Spleen (tissue), 11 donors: ENCODE measurements around the gene FBLN5. TPM values are rescaled to one million over a fixed set of nuclear protein-coding genes. Genes with fewer than 3 reads are reported as not detected.

Experiments
- DNase-seq: peaks from one replicate; pipeline ENCODE4 v3.0.0-alpha.2; 2020
- H3K27ac ChIP-seq, 8 donors: fragments of 200-600 bp; sonication (generic) in 7 of 8; 1 replicate in 4 of 8; 2 replicates in 4 of 8; pipeline versions ENCODE4 v1.5.0 to v1.8.0; 2016 to 2021; ENCODE audit warnings: inconsistent platforms in 4 of 8, mild to moderate bottlenecking in 4 of 8, moderate library complexity in 1 of 8
- H3K27me3 ChIP-seq, 7 donors: fragments of 200-600 bp; sonication (generic) in 6 of 7; replicated peaks in 1 of 7; 1 replicate in 4 of 7; 2 replicates in 3 of 7; pipeline versions ENCODE4 v1.5.0 to v1.8.0; 2016 to 2021; ENCODE audit warnings: inconsistent platforms in 3 of 7, mild to moderate bottlenecking in 1 of 7
- H3K36me3 ChIP-seq, 6 donors: fragments of 200-600 bp; sonication (generic) in 5 of 6; 1 replicate in 4 of 6; 2 replicates in 2 of 6; pipeline versions ENCODE4 v1.5.0 to v1.8.0; 2016 to 2021; ENCODE audit warnings: inconsistent platforms in 2 of 6
- H3K4me1 ChIP-seq, 6 donors: fragments of 200-600 bp; sonication (generic) in 5 of 6; 1 replicate in 3 of 6; 2 replicates in 3 of 6; pipeline versions ENCODE4 v1.5.0 to v1.8.0; 2016 to 2021; ENCODE audit warnings: inconsistent platforms in 3 of 6
- H3K4me3 ChIP-seq, 8 donors: fragments of 200-600 bp; sonication (generic) in 7 of 8; 1 replicate in 4 of 8; 2 replicates in 4 of 8; pipeline versions ENCODE4 v1.5.0 to v1.8.0; 2016 to 2021; ENCODE audit warnings: inconsistent platforms in 4 of 8, mild to moderate bottlenecking in 4 of 8, moderate library complexity in 2 of 8
- H3K9me3 ChIP-seq, 8 donors: fragments of 200-600 bp; sonication (generic) in 7 of 8; 1 replicate in 4 of 8; 2 replicates in 4 of 8; pipeline versions ENCODE4 v1.5.0 to v1.8.0; 2016 to 2021; ENCODE audit warnings: inconsistent platforms in 4 of 8
- POLR2A ChIP-seq, 3 donors: fragments of 450-650 bp; IDR thresholded peaks; one replicate each; pipeline ENCODE4 v1.5.1; 2017; ENCODE audit warnings: antibody characterized with exemption in 3 of 3, mild to moderate bottlenecking in 1 of 3
- POLR2AphosphoS5 ChIP-seq, 3 donors: sonication (generic); formaldehyde crosslinking; IDR thresholded peaks; one replicate each; pipeline ENCODE4 v1.5.1; 2017; ENCODE audit warnings: antibody characterized with exemption in 3 of 3
- WGBS, 5 donors: extraction: QIAGEN DNeasy Blood & Tissue Kit in 3 of 5; methylation state at CpG; one replicate each; pipeline versions ENCODE4 v1.1.5 to v1.1.7; 2013 to 2018; 5-methylcytosine and 5-hydroxymethylcytosine counted together
- intact Hi-C: fragments of 100-400 bp; cut with DNase I; formaldehyde crosslinking; loops from one replicate; pipeline ENCODE4 v1.15.0; 2023; ENCODE audit warnings: low total_unique reads
- polyA plus RNA-seq, 3 donors: library from polyadenylated mRNA; stranded (reverse); fragments of 200-250 nt; gene quantifications; one replicate each; pipeline ENCODE4 v1.2.1, GENCODE V29; 2013
- total RNA-seq, 7 donors: library from RNA; depleted of rRNA in 3 of 7; stranded (reverse); fragments of >200 nt in 3 of 7; fragmentation: NEBNext Ultra II Directional in 4 of 7; extraction: Animal tissue kit (Norgen Biotek cat#: 25700) in 4 of 7; gene quantifications; one replicate each; pipeline versions ENCODE4 v1.1.0 to v1.2.1, GENCODE V29; 2016 to 2021
- TF ChIP-seq, protein P1 (sequence below), 11 experiments: fragments of 200-600 bp in 7 of 11; fragments of 450-650 bp in 4 of 11; sonication (generic) in 4 of 11; IDR thresholded peaks in 8 of 11; conservative IDR thresholded peaks in 3 of 11; 1 replicate in 7 of 11; 2 replicates in 4 of 11; pipeline versions ENCODE4 v1.4.0 to v1.8.0; 2016 to 2021; ENCODE audit warnings: antibody characterized with exemption in 11 of 11, inconsistent platforms in 4 of 11, mild to moderate bottlenecking in 1 of 11
- donor health status: healthy with polysubstance abuse.
- donor health status: DM: no; HTN: no; CAD: no; lungs with moderate emphysema.
- donor health status: DM: no; HTN: no; CAD: no.
- donor health status: Bipolar disorder and iron deficiency.
- donor health status: healthy.
- donor health status: DM: no; HTN: no; CAD: no.
- donor health status: DM: yes; HTN: yes; CAD: no.

The FBLN5 gene
- total and polyA plus RNA-seq, 10 donors, result 26.4 to 396 (median 102) TPM

DNA sequence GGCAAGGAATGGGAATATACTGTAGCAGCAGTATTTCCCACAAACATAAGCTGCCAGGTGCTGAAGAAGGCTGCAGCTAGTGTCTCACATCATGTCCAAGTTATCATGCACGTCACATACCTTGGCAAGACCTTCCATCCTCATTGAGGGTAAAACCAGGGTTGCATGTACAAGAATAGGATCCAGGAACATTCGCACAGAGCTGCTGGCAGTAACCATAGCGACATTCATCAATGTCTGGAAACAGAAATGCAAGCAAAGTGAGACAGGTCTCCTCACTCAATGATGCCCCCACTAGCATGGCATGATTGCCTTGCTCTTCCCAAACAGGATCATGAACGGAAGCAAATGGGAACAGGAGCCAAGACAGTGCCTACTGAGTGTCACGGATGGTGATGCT, 56.4 kb downstream of the FBLN5 start:
- intact Hi-C loops, result no loop called here
- Histone ChIP-seq H3K4me3 (no peak overlapping the region), H3K9me3 (no peaks in the 10 kb centered on the region), H3K36me3 (peaks cover 0 to 29% (median 0%) of the 10 kb centered on the region in 6 donors), H3K27ac (peak overlapping the region in 4 of 8 donors; percentile 65 to 73 (median 73)), H3K27me3 (no peaks in the 10 kb centered on the region), H3K4me1 (peaks cover 10 to 54% (median 27%) of the 10 kb centered on the region in 6 donors)
- no peak for DNase-seq
- WGBS, 5 donors, result 92 to 96% (median 94%) methylated on average over 5 of the region's 5 CpGs
- no peak for TF ChIP-seq POLR2AphosphoS5 (IDR thresholded peaks at IDR 0.05)
- TF ChIP-seq POLR2A (IDR thresholded peaks at IDR 0.05), result no peak
- TF ChIP-seq, protein P1, sequence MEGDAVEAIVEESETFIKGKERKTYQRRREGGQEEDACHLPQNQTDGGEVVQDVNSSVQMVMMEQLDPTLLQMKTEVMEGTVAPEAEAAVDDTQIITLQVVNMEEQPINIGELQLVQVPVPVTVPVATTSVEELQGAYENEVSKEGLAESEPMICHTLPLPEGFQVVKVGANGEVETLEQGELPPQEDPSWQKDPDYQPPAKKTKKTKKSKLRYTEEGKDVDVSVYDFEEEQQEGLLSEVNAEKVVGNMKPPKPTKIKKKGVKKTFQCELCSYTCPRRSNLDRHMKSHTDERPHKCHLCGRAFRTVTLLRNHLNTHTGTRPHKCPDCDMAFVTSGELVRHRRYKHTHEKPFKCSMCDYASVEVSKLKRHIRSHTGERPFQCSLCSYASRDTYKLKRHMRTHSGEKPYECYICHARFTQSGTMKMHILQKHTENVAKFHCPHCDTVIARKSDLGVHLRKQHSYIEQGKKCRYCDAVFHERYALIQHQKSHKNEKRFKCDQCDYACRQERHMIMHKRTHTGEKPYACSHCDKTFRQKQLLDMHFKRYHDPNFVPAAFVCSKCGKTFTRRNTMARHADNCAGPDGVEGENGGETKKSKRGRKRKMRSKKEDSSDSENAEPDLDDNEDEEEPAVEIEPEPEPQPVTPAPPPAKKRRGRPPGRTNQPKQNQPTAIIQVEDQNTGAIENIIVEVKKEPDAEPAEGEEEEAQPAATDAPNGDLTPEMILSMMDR (IDR thresholded peaks at IDR 0.05 in 8 of 11, conservative IDR thresholded peaks at IDR 0.05 in 3 of 11), result no peak

DNA sequence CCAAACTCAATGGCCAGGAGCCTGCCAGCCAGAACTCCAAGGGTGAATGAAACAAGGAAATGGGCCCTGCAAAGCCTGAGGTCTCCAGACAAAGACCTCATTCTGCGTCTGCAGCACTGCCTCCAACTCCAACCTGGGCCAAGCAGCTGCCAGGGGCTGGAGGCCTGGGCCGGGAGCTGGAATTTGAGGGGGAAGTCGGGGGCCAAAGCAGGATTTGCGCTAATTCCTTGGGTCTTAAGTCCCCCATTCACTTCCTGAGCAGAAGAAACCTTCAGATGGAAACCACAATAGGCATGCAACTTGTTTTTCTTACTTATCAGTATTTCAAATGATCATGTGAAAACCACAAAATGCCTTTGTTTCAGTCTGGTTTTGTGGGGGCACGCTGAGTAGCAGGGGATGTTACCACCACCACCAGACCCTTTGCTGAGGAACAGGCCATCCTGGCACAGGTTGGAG, 57.2 kb downstream of the FBLN5 start:
- WGBS, 5 donors, result 20 to 32% (median 25%) methylated on average over 5 of the region's 5 CpGs
- H3K27ac ChIP-seq, result peak overlapping the region in 6 of 8 donors; percentile 38 to 73 (median 69)
- no peak overlapping the region for H3K4me3 ChIP-seq
- H3K27me3 ChIP-seq, result no peaks in the 10 kb centered on the region
- no peaks in the 10 kb centered on the region for H3K9me3 ChIP-seq
- no peak for DNase-seq
- peaks cover 10 to 58% (median 27%) of the 10 kb centered on the region in 6 donors for H3K4me1 ChIP-seq
- intact Hi-C loops, result no loop called here
- no peak for TF ChIP-seq POLR2A (IDR thresholded peaks at IDR 0.05)
- TF ChIP-seq, protein P1 (IDR thresholded peaks at IDR 0.05 in 8 of 11, conservative IDR thresholded peaks at IDR 0.05 in 3 of 11), result no peak
- peak in 1 of 3 donors; percentile 18 for TF ChIP-seq POLR2AphosphoS5 (IDR thresholded peaks at IDR 0.05)
- peaks cover 0 to 29% (median 0%) of the 10 kb centered on the region in 6 donors for H3K36me3 ChIP-seq

DNA sequence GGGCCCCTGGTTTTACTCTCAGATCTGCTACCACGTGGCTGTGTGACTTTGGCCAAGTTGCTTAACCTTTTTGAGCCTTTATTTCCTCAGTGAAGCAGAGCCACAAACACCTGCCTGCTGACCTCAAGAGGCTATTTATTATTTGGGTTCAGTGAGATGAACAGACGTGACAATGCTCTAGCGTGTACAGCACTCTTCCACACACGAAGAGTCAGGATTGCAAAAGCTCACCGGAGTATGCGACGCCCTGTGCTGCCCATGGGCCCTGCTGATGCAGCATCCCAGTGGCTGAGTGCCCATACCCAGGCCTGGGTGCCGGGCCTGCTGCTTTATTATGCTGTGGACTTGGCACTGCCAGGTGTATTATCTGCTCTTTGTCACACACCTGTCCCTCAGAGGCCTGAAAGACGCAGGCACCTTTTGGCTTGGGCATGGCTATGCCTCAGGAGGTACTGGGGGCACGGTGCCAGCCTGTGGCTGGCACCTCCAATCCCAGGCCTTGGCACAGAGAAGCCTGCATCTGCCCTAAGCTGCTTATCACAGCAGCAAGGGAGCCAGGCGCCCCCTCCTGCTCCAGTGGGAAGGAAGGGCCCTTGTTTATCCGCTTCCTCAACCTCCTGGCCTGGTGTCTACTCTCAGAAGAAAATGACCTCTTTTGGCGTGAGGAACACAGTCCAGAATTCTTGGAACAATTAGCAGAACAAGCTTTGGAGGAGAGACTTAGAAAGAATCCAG, 57.9 kb downstream of the FBLN5 start:
- H3K36me3 ChIP-seq, result peaks cover 0 to 29% (median 0%) of the 10 kb centered on the region in 6 donors
- H3K9me3 ChIP-seq, result no peaks in the 10 kb centered on the region
- TF ChIP-seq POLR2A (IDR thresholded peaks at IDR 0.05) (no peak), POLR2AphosphoS5 (IDR thresholded peaks at IDR 0.05) (peak in 2 of 3 donors; percentile 41 to 61)
- TF ChIP-seq, protein P1 (IDR thresholded peaks at IDR 0.05 in 8 of 11, conservative IDR thresholded peaks at IDR 0.05 in 3 of 11), result no peak
- no peak overlapping the region for H3K4me3 ChIP-seq
- no peaks in the 10 kb centered on the region for H3K27me3 ChIP-seq
- H3K27ac ChIP-seq, result peak overlapping the region in 7 of 8 donors; percentile 27 to 73 (median 65)
- 38 to 75% (median 69%) methylated on average over 6 to 13 of the region's 13 CpGs for WGBS, 5 donors
- H3K4me1 ChIP-seq, result peaks cover 10 to 64% (median 27%) of the 10 kb centered on the region in 6 donors
- no peak for DNase-seq
- intact Hi-C loops, result no loop called here
